HCT116 (cell line): ENCODE measurements around the gene FILIP1.

ENCODE experiments used
- CBX3 ChIP-seq: IDR thresholded peaks from 2 replicates; pipeline ENCODE4 v1.6.1; 2012; ENCODE audit warnings: low read depth
- JUND ChIP-seq: IDR thresholded peaks from 2 replicates; pipeline ENCODE4 v1.6.1; 2012
- MAX ChIP-seq: IDR thresholded peaks from 2 replicates; pipeline ENCODE4 v1.6.1; 2012
- POLR2A ChIP-seq: IDR thresholded peaks from 2 replicates; pipeline ENCODE4 v1.7.0; 2011; ENCODE audit warnings: borderline replicate concordance; ENCODE audit not compliant: insufficient read depth, insufficient read length; ENCODE audit errors: extremely low read depth
- POLR2AphosphoS5 ChIP-seq: IDR thresholded peaks from 2 replicates; pipeline ENCODE4 v1.6.1; 2011; ENCODE audit warnings: mild to moderate bottlenecking, low read depth, low read length, moderate library complexity
- REST ChIP-seq: IDR thresholded peaks from 2 replicates; pipeline ENCODE4 v1.6.1; 2012; ENCODE audit warnings: low read depth
- SIN3A ChIP-seq: IDR thresholded peaks from 2 replicates; pipeline ENCODE4 v1.6.1; 2012; ENCODE audit warnings: low read depth
- SP1 ChIP-seq: IDR thresholded peaks from 2 replicates; pipeline ENCODE4 v1.6.1; 2012; ENCODE audit warnings: low read depth
- TCF7L2 ChIP-seq: IDR thresholded peaks from 2 replicates; pipeline ENCODE4 v1.7.0; 2011; ENCODE audit warnings: borderline replicate concordance, inconsistent platforms; ENCODE audit not compliant: insufficient read depth, insufficient read length; ENCODE audit errors: extremely low read depth
- ZBTB33 ChIP-seq: IDR thresholded peaks from 2 replicates; pipeline ENCODE4 v1.6.1; 2011; ENCODE audit warnings: mild to moderate bottlenecking, low read length, moderate library complexity; ENCODE audit not compliant: insufficient replicate concordance; ENCODE audit errors: extremely low read depth
- ZFX ChIP-seq: fragments of 450-650 bp; IDR thresholded peaks from 2 replicates; pipeline ENCODE4 v1.6.1; 2017
- TF ChIP-seq, protein P1 (sequence below), 3 experiments: fragments of 200-600 bp in 1 of 3; sonication (generic) in 1 of 3; IDR thresholded peaks in 2 of 3; conservative IDR thresholded peaks in 1 of 3; 2 replicates each; pipeline ENCODE4 v1.5.1; 2012 to 2017; ENCODE audit warnings: low read depth in 2 of 3, low read length in 2 of 3, antibody characterized with exemption in 1 of 3, borderline replicate concordance in 1 of 3, control low read depth in 1 of 3, mild to moderate bottlenecking in 1 of 3, mixed read lengths in 1 of 3, mixed run types in 1 of 3, moderate library complexity in 1 of 3; ENCODE audit not compliant: insufficient read depth in 1 of 3

- TF ChIP-seq, protein P1, sequence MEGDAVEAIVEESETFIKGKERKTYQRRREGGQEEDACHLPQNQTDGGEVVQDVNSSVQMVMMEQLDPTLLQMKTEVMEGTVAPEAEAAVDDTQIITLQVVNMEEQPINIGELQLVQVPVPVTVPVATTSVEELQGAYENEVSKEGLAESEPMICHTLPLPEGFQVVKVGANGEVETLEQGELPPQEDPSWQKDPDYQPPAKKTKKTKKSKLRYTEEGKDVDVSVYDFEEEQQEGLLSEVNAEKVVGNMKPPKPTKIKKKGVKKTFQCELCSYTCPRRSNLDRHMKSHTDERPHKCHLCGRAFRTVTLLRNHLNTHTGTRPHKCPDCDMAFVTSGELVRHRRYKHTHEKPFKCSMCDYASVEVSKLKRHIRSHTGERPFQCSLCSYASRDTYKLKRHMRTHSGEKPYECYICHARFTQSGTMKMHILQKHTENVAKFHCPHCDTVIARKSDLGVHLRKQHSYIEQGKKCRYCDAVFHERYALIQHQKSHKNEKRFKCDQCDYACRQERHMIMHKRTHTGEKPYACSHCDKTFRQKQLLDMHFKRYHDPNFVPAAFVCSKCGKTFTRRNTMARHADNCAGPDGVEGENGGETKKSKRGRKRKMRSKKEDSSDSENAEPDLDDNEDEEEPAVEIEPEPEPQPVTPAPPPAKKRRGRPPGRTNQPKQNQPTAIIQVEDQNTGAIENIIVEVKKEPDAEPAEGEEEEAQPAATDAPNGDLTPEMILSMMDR (IDR thresholded peaks at IDR 0.05 in 2 of 3, conservative IDR thresholded peaks at IDR 0.05 in 1 of 3; ENCODE audit: borderline replicate concordance in 1 of 3, insufficient read depth in 1 of 3, low read depth in 2 of 3, low read length in 2 of 3), result no peak
- no peak for TF ChIP-seq REST
- no peak for TF ChIP-seq MAX
- TF ChIP-seq POLR2A, result no peak
- no peak for TF ChIP-seq ZBTB33
- no peak for TF ChIP-seq SP1
- no peak for TF ChIP-seq TCF7L2
- no peak for TF ChIP-seq SIN3A
- TF ChIP-seq CBX3, result no peak
- no peak for TF ChIP-seq ZFX
- TF ChIP-seq POLR2AphosphoS5, result no peak
- TF ChIP-seq JUND, result no peak
These were observed 90.0 kb downstream of the FILIP1 start for GRCh38 chr6:75403563-75404080.
